Breast epithelium (tissue), 4 donors: ENCODE results near the gene BMP7. TPM values are rescaled to one million over a fixed set of nuclear protein-coding genes. Genes with fewer than 3 reads are reported as not detected.
"Not testable (repeated sequence)": the region's sequence is repeated elsewhere in the genome, so short reads cannot be mapped to it uniquely, and the experiment has no call there.

Experiments used
- DNase-seq, 2 donors: peaks; one replicate each; pipeline ENCODE4 v3.0.0-alpha.2; 2019; ENCODE audit warnings: low spot score in 2 of 2
- H3K27ac ChIP-seq, 2 donors: fragments of 200-600 bp; sonication (generic) in 1 of 2; one replicate each; pipeline ENCODE4 v1.5.1; 2016 to 2019; ENCODE audit warnings: mild to moderate bottlenecking in 1 of 2
- H3K27me3 ChIP-seq, 2 donors: fragments of 200-600 bp; sonication (generic) in 1 of 2; one replicate each; pipeline versions ENCODE4 v1.5.1 to v1.6.0; 2017 to 2019; ENCODE audit warnings: control low read depth in 1 of 2, mild to moderate bottlenecking in 1 of 2
- H3K36me3 ChIP-seq: fragments of 200-600 bp; one replicate; pipeline ENCODE4 v1.5.1; 2019
- H3K4me1 ChIP-seq, 2 donors: fragments of 200-600 bp; sonication (generic); one replicate each; pipeline ENCODE4 v1.5.1; 2016 to 2019; ENCODE audit warnings: control low read depth in 1 of 2
- H3K4me3 ChIP-seq, 3 donors: fragments of 200-600 bp; sonication (generic); 1 replicate in 2 of 3; 2 replicates in 1 of 3; pipeline ENCODE4 v1.5.1; 2016 to 2019; ENCODE audit warnings: mild to moderate bottlenecking in 3 of 3, moderate library complexity in 2 of 3
- H3K9me3 ChIP-seq, 2 donors: fragments of 200-600 bp; sonication (generic) in 1 of 2; one replicate each; pipeline ENCODE4 v1.5.1; 2016 to 2019; ENCODE audit warnings: control low read depth in 1 of 2
- CTCF ChIP-seq, 3 donors: fragments of 450-650 bp; IDR thresholded peaks; one replicate each; pipeline ENCODE4 v1.5.1; 2016 to 2017; ENCODE audit warnings: antibody characterized with exemption in 3 of 3, mild to moderate bottlenecking in 3 of 3, moderate library complexity in 3 of 3
- POLR2A ChIP-seq: fragments of 450-650 bp; IDR thresholded peaks from one replicate; pipeline ENCODE4 v1.6.1; 2016; ENCODE audit warnings: antibody characterized with exemption, mild to moderate bottlenecking, moderate library complexity
- POLR2AphosphoS5 ChIP-seq, 3 donors: sonication (generic); formaldehyde crosslinking; IDR thresholded peaks; one replicate each; pipeline ENCODE4 v1.6.1; 2017; ENCODE audit warnings: antibody characterized with exemption in 3 of 3
- intact Hi-C: fragments of 100-400 bp; cut with DNase I; formaldehyde crosslinking; loops from one replicate; pipeline ENCODE4 v1.15.1; 2023; ENCODE audit warnings: low total_unique reads
- total RNA-seq, 3 donors: library from RNA; depleted of rRNA; stranded (reverse); fragments of >200 nt; gene quantifications; one replicate each; pipeline ENCODE4 v1.1.0, GENCODE V29; 2016

BMP7 gene
- total RNA-seq, 3 donors from 2014 or later: 1.6 to 3.8 (median 1.8) TPM

- H3K4me3 ChIP-seq: peak overlapping the region in 1 of 3 donors; percentile 13
- DNase-seq: peak in 1 of 2 donors; percentile 86
- H3K9me3 ChIP-seq: no peaks in the 10 kb centered on the region
- intact Hi-C loops: no loop called here
- no peak for TF ChIP-seq POLR2A
- no peak for TF ChIP-seq CTCF (IDR thresholded peaks at IDR 0.05)
- peak in 2 of 3 donors; percentile 35 to 46 for TF ChIP-seq POLR2AphosphoS5 (IDR thresholded peaks at IDR 0.05)
- H3K36me3 ChIP-seq: no peaks in the 10 kb centered on the region
- peak overlapping the region; percentile 79 to 84 for H3K27ac ChIP-seq
- H3K27me3 ChIP-seq: no peaks in the 10 kb centered on the region
- no peaks in the 10 kb centered on the region for H3K4me1 ChIP-seq
Measured at GRCh38 chr20:57195469-57196100, 70.9 kb downstream of the BMP7 start.

GRCh38 chr20:57195023-57195422 lies 71.4 kb downstream of the BMP7 start:
- Histone ChIP-seq H3K27ac (peak overlapping the region; percentile 79 to 84), H3K4me1 (no peaks in the 10 kb centered on the region), H3K27me3 (no peaks in the 10 kb centered on the region), H3K36me3 (no peaks in the 10 kb centered on the region), H3K9me3 (no peaks in the 10 kb centered on the region), H3K4me3 (peak overlapping the region in 1 of 3 donors; percentile 13)
- intact Hi-C loops: no loop called here
- no peak for TF ChIP-seq CTCF (IDR thresholded peaks at IDR 0.05)
- TF ChIP-seq POLR2A: no peak
- TF ChIP-seq POLR2AphosphoS5 (IDR thresholded peaks at IDR 0.05): no peak
- DNase-seq: no peak

- no peak overlapping the region for H3K4me3 ChIP-seq
- no peaks in the 10 kb centered on the region for H3K27me3 ChIP-seq
- no peaks in the 10 kb centered on the region for H3K9me3 ChIP-seq
- TF ChIP-seq CTCF (IDR thresholded peaks at IDR 0.05) (no peak), POLR2AphosphoS5 (IDR thresholded peaks at IDR 0.05) (no peak), POLR2A (no peak)
- intact Hi-C loops: loop anchor here (5.0 kb wide), 1 partner anchor 472 kb away; no protein-coding TSS in a partner anchor
- no peaks in the 10 kb centered on the region for H3K4me1 ChIP-seq
- no peaks in the 10 kb centered on the region for H3K36me3 ChIP-seq
- no peak for DNase-seq
- no peak overlapping the region for H3K27ac ChIP-seq
Measured at GRCh38 chr20:57194154-57194553, 72.3 kb downstream of the BMP7 start.

GRCh38 chr20:57193094-57193493 lies 73.3 kb downstream of the BMP7 start:
- Histone ChIP-seq H3K27ac (no peak overlapping the region), H3K36me3 (no peaks in the 10 kb centered on the region), H3K27me3 (no peaks in the 10 kb centered on the region), H3K4me1 (no peaks in the 10 kb centered on the region), H3K4me3 (no peak overlapping the region), H3K9me3 (no peaks in the 10 kb centered on the region)
- DNase-seq: no peak
- intact Hi-C loops: loop anchor here (5.0 kb wide), 1 partner anchor 471 kb away; no protein-coding TSS in a partner anchor
- TF ChIP-seq CTCF (IDR thresholded peaks at IDR 0.05): no peak
- TF ChIP-seq POLR2AphosphoS5 (IDR thresholded peaks at IDR 0.05): no peak
- TF ChIP-seq POLR2A: no peak

- H3K27me3 ChIP-seq: no peaks in the 10 kb centered on the region
- H3K4me3 ChIP-seq: no peak overlapping the region
- no peak overlapping the region for H3K27ac ChIP-seq
- no peaks in the 10 kb centered on the region for H3K36me3 ChIP-seq
- TF ChIP-seq POLR2A (no peak), POLR2AphosphoS5 (IDR thresholded peaks at IDR 0.05) (no peak), CTCF (IDR thresholded peaks at IDR 0.05) (no peak)
- intact Hi-C loops: loop anchor here (5.0 kb wide), 1 partner anchor 470 kb away; no protein-coding TSS in a partner anchor
- DNase-seq: no peak
- H3K4me1 ChIP-seq: no peaks in the 10 kb centered on the region
- no peaks in the 10 kb centered on the region for H3K9me3 ChIP-seq
Measured at GRCh38 chr20:57192311-57192710, 74.1 kb downstream of the BMP7 start.

GRCh38 chr20:57191265-57191638 lies 75.2 kb downstream of the BMP7 start:
- intact Hi-C loops: loop anchor here (5.0 kb wide), 1 partner anchor 469 kb away; no protein-coding TSS in a partner anchor

More at GRCh38 chr20:57191265-57191638, 75.2 kb downstream of the BMP7 start:
- H3K27me3 ChIP-seq, DNase-seq, H3K36me3 ChIP-seq, H3K4me3 ChIP-seq, H3K4me1 ChIP-seq, H3K9me3 ChIP-seq, H3K27ac ChIP-seq: not testable (repeated sequence)
